Activated naive CD8-positive, alpha-beta T cell treated with anti-CD3 and anti-CD28 coated beads, Interleukin-2, amount 50 U/mL, for 16 hours (primary cell): Measurements from ENCODE around the gene RAB22A.
"Not testable (repeated sequence)": the region's sequence is repeated elsewhere in the genome, so short reads cannot be mapped to it uniquely, and the experiment has no call there.

Experiments
- DNase-seq: peaks from one replicate; pipeline ENCODE4 v3.0.0-alpha.2; 2020; ENCODE audit warnings: low read depth, low spot score

RAB22A gene

GRCh38 chr20:58342104-58342945 is 32.8 kb downstream of the RAB22A start:
- no peak for DNase-seq

DNA sequence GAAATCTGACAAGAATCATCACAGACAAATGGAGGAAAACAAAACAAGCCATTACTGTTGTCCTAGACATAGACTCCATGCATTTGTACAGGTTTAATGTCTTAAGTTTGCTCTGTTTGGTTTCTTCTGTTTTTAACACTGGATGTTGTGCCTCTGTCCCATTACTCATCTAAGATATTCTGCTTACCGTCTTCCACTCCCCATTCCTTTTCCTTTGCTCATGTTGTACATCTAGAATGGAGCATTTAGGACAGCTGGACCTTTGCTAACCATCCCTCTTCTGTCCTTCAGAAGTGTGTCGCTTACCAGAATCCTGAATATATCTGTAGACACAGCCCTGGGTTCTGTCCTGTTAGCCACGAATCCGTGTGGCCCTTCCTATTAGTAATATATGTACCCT is 35.2 kb downstream of the RAB22A start:
- DNase-seq: no peak

DNA sequence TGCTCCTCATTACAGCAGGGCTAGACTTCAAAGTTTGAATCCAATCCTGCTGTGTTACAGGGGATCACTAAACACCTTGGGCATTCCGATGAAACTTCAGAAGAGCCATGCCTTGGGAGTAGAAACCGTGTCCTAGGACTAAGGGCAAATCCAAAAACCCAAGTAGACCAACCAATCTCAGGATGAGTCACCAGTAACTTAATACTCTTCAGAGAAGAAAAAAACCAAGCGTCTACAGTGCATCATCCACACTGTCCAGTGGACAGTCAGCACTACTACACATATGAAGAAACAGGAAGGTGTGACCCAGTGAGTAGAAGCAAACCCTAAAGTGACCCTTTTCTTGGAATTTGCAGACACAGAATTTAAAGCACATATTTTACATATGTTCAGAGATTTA is 40.1 kb downstream of the RAB22A start:
- no peak for DNase-seq

- no peak for DNase-seq
Measured at GRCh38 chr20:58352468-58352867, 43.0 kb downstream of the RAB22A start.

DNA sequence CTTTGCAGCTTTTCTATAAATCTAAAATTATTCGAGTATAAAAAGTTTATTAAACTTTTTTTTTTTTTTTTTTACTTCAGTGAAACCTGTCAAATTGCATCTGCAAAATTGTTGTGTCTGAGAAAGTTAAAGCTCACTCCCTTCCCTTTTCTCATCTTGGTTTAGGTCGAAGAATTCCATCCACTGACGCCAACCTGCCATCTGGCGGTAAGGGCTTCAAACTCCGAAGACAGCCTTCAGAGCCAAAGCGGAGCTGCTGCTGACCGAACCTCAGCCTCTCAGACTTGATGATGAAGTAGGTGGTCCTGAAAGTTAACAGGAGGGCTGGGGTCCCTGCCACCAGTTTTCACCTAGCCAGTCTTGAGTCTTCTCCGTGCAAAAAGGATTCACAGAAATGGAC is 49.9 kb downstream of the RAB22A start:
- DNase-seq: no peak

GRCh38 chr20:58360936-58361335 is 51.4 kb downstream of the RAB22A start:
- DNase-seq: no peak

DNA sequence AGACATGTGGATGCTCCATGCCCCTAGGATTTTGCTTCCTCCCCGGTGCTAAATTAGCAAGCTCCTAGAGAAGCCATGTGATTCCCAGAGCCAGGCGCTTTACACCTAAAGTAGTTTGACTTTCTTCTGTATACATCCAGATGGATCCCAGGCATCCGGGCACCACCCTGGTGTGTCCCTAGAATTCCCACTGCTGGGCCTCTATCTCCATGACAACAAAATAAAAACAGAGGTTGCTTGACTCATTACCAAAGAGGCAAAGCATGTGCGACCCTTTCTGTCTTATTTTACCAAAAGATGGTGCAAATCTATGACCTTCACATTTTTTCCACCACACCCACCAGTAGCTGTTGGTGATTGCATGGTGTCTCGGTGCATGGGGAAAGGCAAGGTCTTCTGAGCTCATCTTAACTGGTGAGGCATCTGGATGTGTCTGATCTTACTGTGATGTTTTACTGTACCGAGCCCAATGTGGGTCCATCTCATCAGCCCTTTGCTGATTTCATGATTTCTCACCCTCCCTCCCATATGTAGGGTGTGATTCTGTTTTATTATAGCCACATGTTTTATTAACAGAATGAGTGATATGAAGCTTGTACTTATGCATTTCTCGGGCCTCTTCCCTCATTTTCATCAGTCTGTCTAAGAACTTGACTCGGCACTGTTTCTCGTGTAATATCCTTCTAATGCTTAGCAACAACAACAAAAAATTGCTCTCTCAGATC is 52.1 kb downstream of the RAB22A start:
- DNase-seq: no peak

GRCh38 chr20:58362206-58362516 is 52.6 kb downstream of the RAB22A start:
- DNase-seq: no peak

DNA sequence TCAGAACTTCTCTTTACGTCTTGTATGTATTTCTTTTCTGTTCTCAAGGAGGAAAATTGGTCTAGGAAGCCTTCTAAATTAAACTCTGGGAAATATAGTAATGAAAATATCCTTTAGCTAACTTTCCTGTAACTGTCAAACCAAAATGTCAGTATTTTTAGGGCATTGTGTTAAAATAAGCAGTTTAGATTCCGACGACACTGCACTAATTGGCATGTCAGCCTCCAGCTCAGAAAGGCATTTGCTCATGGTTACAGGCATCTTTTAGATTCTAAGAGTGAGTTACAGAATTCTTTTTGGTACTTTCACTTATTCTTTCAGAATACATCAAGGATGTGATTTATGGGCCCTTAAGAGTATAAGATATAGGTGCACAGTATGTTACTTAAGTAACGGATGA is 53.5 kb downstream of the RAB22A start:
- no peak for DNase-seq

- DNase-seq: no peak
Measured at GRCh38 chr20:58366866-58367265, 57.4 kb downstream of the RAB22A start.

DNA sequence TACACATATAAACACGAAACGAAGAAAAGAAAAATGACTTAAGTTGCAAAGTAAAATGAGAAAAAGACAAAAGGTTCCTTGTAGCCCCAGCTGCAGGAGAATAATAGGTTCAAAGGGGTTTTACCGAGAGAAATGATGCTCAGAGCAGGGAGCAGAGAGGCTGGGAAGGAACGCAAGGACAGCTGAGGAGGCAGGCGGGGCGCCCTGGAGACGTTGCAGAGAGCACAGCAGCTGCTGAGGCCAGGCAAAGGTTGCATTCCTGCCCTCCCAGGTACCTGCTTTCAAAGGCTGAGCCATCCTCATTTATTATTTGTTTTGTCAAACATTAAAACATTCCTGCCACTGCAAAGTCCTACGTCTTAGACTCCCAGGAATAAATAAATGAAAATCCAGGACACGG is 63.3 kb downstream of the RAB22A start:
- DNase-seq: no peak

DNA sequence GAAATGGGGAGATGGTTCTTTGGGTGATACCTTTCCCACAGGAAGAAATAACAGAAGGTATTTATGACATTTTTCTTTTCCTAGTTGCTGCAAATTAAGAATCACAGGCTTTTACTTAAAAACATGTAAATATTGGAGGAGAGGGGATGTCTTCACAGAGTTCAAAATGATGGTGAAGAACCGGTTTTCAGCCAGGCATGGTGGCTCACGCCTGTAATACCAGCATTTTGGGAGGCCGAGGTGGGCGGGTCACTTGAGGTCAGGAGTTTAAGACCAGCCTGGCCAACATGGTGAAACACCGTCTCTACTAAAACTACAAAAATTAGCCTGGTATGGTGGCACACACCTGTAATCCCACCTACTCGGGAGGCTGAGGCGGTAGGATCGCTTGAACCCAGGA is 63.8 kb downstream of the RAB22A start:
- not testable (repeated sequence) for DNase-seq

DNA sequence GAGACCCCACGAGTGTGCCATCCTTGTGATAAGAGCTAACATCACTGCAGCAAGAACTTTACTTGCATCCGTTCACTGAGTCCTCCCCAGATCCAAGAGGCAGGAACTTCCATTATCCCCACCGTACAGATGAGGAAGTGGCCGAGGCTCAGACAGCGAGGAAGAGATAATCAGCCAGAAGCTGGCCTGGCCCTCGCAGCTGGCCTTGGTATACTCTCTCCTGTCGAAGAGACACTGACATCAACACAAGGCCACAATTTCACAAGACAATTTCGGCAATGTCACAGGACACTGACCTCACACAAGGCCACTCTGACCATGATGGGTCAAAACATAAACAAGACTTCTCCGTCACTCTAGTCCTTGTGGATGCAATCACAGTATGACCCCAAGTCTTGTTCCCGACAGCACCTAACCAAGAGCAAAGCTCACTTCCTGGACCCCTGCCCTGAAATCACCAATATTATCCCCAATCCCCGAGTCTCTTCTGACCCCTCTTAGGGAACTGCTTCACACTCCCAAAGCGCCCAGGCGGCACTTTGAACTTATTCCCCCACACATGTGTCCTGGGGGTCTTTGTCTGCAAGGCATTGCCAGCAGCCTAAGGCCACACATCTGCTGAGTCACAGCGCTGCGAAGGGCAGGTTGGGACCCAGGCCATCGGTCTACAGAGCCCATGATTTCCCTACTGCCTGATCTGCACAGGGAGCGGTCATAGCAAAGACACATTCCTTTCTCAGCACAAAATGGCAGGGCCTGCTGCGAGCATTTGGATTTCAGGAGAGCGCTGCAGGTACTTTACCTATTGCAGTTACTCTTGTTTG is 64.7 kb downstream of the RAB22A start:
- no peak for DNase-seq

- no peak for DNase-seq
Measured at GRCh38 chr20:58374906-58375758, 65.6 kb downstream of the RAB22A start.

- no peak for DNase-seq
Measured at GRCh38 chr20:58375759-58376352, 66.3 kb downstream of the RAB22A start.

DNA sequence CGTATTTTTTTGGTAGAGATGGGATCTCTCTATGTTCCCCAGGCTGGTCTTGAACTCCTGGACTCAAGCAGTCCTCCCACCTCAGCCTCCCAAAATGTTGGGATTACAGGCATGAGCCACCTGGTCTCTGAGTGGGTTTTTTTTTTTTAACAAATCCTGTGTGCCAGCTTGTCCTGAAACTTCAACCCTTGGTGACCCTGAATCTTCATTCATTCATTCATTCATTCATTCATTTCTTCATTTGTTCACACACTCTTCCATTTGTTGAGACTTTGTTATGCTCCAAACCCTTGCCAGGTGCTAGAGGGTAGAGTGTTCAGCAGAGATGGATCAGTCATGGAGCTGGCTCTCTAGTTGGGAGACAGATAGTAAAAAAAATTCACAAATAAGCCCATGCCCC is 67.5 kb downstream of the RAB22A start:
- DNase-seq: no peak

DNA sequence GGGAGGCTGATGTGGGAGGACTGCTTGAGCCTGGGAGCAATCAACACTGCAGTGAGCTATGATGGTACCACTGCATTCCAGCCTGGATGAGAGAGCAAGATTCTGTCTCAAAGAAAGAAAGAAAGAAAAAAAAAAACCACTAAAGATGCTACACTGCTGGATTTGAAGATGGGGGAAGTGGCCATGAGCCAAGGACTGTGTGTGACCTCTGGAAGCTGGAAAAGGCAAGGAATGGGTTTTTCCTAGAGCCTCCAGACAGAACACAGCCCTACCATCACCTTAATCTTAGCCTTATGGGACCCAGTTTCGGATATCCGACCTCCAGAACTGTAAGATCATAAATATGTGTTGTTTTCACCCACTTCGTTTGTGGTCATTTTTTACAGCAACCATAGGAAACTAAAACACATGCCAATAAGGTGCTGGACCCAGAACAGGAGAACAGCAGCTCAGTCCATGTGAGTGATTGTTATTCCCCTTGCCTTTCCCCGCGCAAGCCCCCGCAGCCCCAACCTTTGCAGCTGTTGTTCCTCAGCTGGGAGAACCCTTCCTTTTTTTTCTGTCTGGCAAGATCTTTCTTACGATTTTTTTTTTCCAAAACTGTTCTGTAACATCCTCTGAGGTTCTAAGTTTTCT is 68.4 kb downstream of the RAB22A start:
- DNase-seq: no peak

DNA sequence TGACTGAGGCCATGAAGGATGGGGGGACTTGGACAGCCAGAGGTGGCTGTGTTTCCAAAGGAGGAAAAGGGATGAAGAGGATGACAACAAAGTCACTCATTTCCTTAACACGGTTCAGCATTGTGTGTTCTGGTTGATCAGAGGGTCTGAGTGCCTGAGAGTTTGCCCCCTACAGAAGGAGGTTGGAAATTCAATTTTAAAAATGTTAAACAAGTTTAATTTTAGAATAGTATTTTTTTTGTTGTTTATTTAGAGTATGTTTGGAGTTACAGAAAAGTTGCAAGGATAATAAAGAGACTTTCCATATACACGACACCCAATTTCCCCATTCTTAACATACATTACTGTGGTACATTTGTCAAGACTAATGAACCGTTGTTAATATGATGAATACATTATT is 69.2 kb downstream of the RAB22A start:
- DNase-seq: no peak

DNA sequence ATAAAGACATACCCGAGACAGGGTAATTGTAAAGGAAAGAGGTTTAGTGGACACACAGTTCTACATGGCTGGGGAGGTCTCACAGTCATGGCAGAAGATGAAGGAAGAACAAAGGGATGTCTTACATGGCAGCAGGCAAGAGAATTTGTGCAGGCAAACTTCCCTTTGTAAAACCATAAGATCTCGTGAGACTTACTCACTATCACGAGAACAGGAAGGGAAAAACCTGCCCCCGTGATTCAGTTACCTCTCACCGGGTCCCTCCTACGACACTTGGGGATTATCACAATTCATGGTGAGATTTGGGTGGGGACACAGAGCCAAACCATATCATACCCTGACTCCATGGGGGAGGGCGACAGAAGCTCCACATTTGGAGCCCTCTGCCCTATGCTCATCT is 72.1 kb downstream of the RAB22A start:
- DNase-seq: no peak

DNA sequence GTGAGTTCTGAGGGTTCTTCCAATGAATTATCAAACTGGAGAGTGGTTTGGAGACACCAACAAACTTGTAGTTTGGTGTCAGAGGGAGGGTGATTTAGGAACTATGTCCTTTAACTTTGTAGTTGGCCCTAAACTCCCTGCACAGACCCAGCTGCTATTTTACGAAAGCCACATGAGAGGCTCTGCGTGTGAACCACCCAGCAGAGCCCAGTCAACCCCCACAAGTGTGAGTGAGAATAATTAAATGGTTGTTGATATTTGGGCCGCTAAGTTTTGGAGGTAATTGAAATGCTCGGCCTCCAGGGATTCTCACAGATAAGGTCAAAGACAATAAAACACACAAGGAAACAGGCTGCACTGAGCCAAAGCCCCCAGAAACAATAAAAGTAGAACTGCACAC is 72.6 kb downstream of the RAB22A start:
- no peak for DNase-seq

GRCh38 chr20:58384821-58385220 is 75.3 kb downstream of the RAB22A start:
- no peak for DNase-seq
